ENCODE data around the gene KLRC4. TPM values are rescaled to one million over a fixed set of nuclear protein-coding genes. Genes with fewer than 3 reads are reported as not detected.

KLRC4 gene
- total and polyA plus RNA-seq, 2 donors (not counting 3 experiments of a cell fraction or from before 2014, with no cell fraction given) = not detected

DNA sequence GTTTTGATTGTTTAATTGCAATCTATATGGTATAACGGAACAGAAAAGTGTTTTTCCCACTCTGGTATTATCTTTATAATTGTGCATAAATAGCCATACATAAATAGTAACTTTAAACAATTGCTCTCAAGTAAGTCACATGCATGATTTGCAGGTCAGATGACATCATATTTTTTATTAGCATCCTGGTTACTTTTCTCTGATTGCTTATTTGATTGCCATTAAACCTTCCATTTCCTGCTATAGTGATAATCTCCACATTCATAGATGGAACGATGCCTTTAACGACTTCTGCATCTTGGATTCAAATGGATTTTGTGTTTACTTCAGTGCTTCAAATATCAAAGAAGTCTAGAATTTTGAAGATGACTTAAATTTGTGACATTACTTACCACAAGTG is 16.3 kb downstream of the KLRC4 start:
- no peak overlapping the region for H3K4me2 ChIP-seq (ENCODE audit: insufficient read depth, low read length)
- POLR2A ChIA-PET = no interaction called here
- H3K36me3 ChIP-seq (ENCODE audit: control insufficient read depth in 2 of 2, extremely low read depth in 1 of 2, insufficient read depth in 2 of 2, low read length in 2 of 2) = no peaks in the 10 kb centered on the region
- no peak overlapping the region for H3K9ac ChIP-seq (replicated peaks; ENCODE audit: extremely low read depth, insufficient read depth, low read length)
- H3K4me3 ChIP-seq (replicated peaks in 1 of 3; ENCODE audit: insufficient read depth in 1 of 3, low read depth in 1 of 3, low read length in 3 of 3) = no peak overlapping the region
- CTCF ChIA-PET = interaction anchor here (1.0 kb wide), 1 partner anchor 11 kb away, joined by 3 read pairs; no protein-coding TSS in a partner anchor
- H3K9me1 ChIP-seq (replicated peaks; ENCODE audit: control insufficient read depth, extremely low read depth, insufficient read depth, low read length) = no peaks in the 10 kb centered on the region
- no peaks in the 10 kb centered on the region for H3K79me2 ChIP-seq (ENCODE audit: control insufficient read depth, insufficient read depth, low read length)
- H3K4me1 ChIP-seq (ENCODE audit: control insufficient read depth, extremely low read depth, insufficient read depth, low read length) = peaks cover 2% of the 10 kb centered on the region
- DNase-seq (ENCODE audit: low read depth, low spot score) (no peak), FAIRE-seq (peak; percentile 26)
- intact Hi-C loops (cut with micrococcal nuclease) = no loop called here
- H3K9me3 ChIP-seq (replicated peaks; ENCODE audit: control insufficient read depth, insufficient read depth, low read length) = no peaks in the 10 kb centered on the region
- BruUV-seq (replicated peaks) = no TSS peak
- no peaks in the 10 kb centered on the region for H4K20me1 ChIP-seq (replicated peaks; ENCODE audit: control insufficient read depth, extremely low read depth, insufficient read depth, low read length)
- H2AFZ ChIP-seq (ENCODE audit: low read depth, low read length) = no peak overlapping the region
- no peak overlapping the region for H3K27ac ChIP-seq (ENCODE audit: insufficient read depth, low read depth, low read length)
- dilution Hi-C loops (cut with MboI; ENCODE audit: extremely low pct_ligation_motif_present, low sequenced_read_pairs) = no loop called here
- no peak for TF ChIP-seq POLR2AphosphoS5 (IDR thresholded peaks at IDR 0.05; ENCODE audit: insufficient read depth, low read depth, low read length)
- peak; percentile 14 for TF ChIP-seq JUN (IDR thresholded peaks at IDR 0.05; ENCODE audit: borderline replicate concordance, insufficient read depth, insufficient read length, low read depth)
- no peaks in the 10 kb centered on the region for H3K27me3 ChIP-seq (ENCODE audit: control insufficient read depth in 2 of 2, insufficient read depth in 2 of 2, low read length in 2 of 2)

DNA sequence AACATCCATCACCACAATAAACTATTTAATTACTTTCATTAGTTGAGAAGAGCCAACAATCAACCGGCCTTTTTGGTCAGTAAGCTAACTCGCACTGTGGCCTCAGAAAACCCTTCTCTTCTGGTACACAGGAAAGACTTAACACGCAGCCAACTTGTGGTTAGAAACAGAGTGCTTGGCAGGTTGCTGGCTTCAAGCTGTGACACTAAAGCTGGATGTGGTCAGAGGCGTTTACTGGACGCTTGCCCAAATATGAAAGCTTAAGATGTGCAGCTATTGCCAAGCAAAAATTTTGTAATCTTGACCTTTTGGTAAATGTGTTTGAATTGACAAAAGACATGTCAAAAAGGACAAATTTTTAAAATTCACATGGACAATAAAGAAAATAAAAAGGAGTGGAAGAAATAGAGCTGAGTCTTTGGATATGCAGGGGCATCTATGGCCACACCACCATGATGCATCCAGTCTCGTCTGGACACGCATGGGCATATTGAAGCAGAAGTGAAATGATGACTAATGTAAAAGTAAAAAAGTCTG is 17.1 kb downstream of the KLRC4 start:
- Histone ChIP-seq H3K9ac (replicated peaks; ENCODE audit: extremely low read depth, insufficient read depth, low read length) (no peak overlapping the region), H3K36me3 (ENCODE audit: control insufficient read depth in 2 of 2, extremely low read depth in 1 of 2, insufficient read depth in 2 of 2, low read length in 2 of 2) (no peaks in the 10 kb centered on the region), H4K20me1 (replicated peaks; ENCODE audit: control insufficient read depth, extremely low read depth, insufficient read depth, low read length) (no peaks in the 10 kb centered on the region), H3K9me3 (replicated peaks; ENCODE audit: control insufficient read depth, insufficient read depth, low read length) (no peaks in the 10 kb centered on the region), H3K79me2 (ENCODE audit: control insufficient read depth, insufficient read depth, low read length) (no peaks in the 10 kb centered on the region), H3K4me3 (replicated peaks in 1 of 3; ENCODE audit: insufficient read depth in 1 of 3, low read depth in 1 of 3, low read length in 3 of 3) (no peak overlapping the region), H2AFZ (ENCODE audit: low read depth, low read length) (no peak overlapping the region), H3K4me2 (ENCODE audit: insufficient read depth, low read length) (no peak overlapping the region), H3K4me1 (ENCODE audit: control insufficient read depth, extremely low read depth, insufficient read depth, low read length) (peaks cover 2% of the 10 kb centered on the region), H3K27me3 (ENCODE audit: control insufficient read depth in 2 of 2, insufficient read depth in 2 of 2, low read length in 2 of 2) (no peaks in the 10 kb centered on the region), H3K27ac (ENCODE audit: insufficient read depth, low read depth, low read length) (no peak overlapping the region), H3K9me1 (replicated peaks; ENCODE audit: control insufficient read depth, extremely low read depth, insufficient read depth, low read length) (no peaks in the 10 kb centered on the region)
- ChIA-PET POLR2A (no interaction called here), CTCF (interaction anchor here (0.7 to 1.0 kb wide), 3 partner anchors 12 to 20 kb away, joined by 3 read pairs; no protein-coding TSS in a partner anchor)
- intact Hi-C loops (cut with micrococcal nuclease) (no loop called here), dilution Hi-C loops (cut with MboI; ENCODE audit: extremely low pct_ligation_motif_present, low sequenced_read_pairs) (no loop called here)
- FAIRE-seq (peak; percentile 33), DNase-seq (ENCODE audit: low read depth, low spot score) (no peak)
- TF ChIP-seq POLR2AphosphoS5 (IDR thresholded peaks at IDR 0.05; ENCODE audit: insufficient read depth, low read depth, low read length) (no peak), MYC (IDR thresholded peaks at IDR 0.05; ENCODE audit: low read depth, low read length) (no peak), FOS (IDR thresholded peaks at IDR 0.05; ENCODE audit: borderline replicate concordance, insufficient read depth, low read length) (no peak), GATA2 (IDR thresholded peaks at IDR 0.05; ENCODE audit: insufficient read depth, insufficient read length, low read depth, low read length) (no peak), EZH2 (IDR thresholded peaks at IDR 0.05; ENCODE audit: borderline replicate concordance, low read depth, low read length, severe bottlenecking) (no peak), POLR2A (IDR thresholded peaks at IDR 0.05; ENCODE audit: low read depth, low read length) (no peak), JUN (IDR thresholded peaks at IDR 0.05; ENCODE audit: borderline replicate concordance, insufficient read depth, insufficient read length, low read depth) (no peak)
- TF ChIP-seq, protein P1, sequence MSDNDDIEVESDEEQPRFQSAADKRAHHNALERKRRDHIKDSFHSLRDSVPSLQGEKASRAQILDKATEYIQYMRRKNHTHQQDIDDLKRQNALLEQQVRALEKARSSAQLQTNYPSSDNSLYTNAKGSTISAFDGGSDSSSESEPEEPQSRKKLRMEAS (IDR thresholded peaks at IDR 0.05; ENCODE audit: insufficient read depth, insufficient read length) = no peak
- TF ChIP-seq, protein P2, sequence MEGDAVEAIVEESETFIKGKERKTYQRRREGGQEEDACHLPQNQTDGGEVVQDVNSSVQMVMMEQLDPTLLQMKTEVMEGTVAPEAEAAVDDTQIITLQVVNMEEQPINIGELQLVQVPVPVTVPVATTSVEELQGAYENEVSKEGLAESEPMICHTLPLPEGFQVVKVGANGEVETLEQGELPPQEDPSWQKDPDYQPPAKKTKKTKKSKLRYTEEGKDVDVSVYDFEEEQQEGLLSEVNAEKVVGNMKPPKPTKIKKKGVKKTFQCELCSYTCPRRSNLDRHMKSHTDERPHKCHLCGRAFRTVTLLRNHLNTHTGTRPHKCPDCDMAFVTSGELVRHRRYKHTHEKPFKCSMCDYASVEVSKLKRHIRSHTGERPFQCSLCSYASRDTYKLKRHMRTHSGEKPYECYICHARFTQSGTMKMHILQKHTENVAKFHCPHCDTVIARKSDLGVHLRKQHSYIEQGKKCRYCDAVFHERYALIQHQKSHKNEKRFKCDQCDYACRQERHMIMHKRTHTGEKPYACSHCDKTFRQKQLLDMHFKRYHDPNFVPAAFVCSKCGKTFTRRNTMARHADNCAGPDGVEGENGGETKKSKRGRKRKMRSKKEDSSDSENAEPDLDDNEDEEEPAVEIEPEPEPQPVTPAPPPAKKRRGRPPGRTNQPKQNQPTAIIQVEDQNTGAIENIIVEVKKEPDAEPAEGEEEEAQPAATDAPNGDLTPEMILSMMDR (IDR thresholded peaks at IDR 0.05; ENCODE audit: extremely low read depth in 1 of 2, insufficient read depth in 1 of 2, low read depth in 1 of 2, low read length in 2 of 2) = no peak
- BruUV-seq (replicated peaks) = no TSS peak

Measured in endothelial cell of umbilical vein (primary cell).